ENCODE data around the gene ZFP36L2.

Gene ZFP36L2

GRCh38 chr2:43266711-43267111, 40.3 kb upstream of the ZFP36L2 start:
- DNase-seq (ENCODE audit: low spot score) = no peak
- no peaks in the 10 kb centered on the region for H3K9me3 ChIP-seq (ENCODE audit: severe bottlenecking)
- no peak for TF ChIP-seq CTCF (IDR thresholded peaks at IDR 0.05; ENCODE audit: poor library complexity, severe bottlenecking)
- no peak for ATAC-seq (ENCODE audit: low read depth)
- H3K27ac ChIP-seq (ENCODE audit: poor library complexity, severe bottlenecking) = no peak overlapping the region
- H3K36me3 ChIP-seq (ENCODE audit: low read depth) = no peaks in the 10 kb centered on the region
- no peaks in the 10 kb centered on the region for H3K27me3 ChIP-seq (ENCODE audit: insufficient read depth, poor library complexity, severe bottlenecking)
- H3K4me3 ChIP-seq (ENCODE audit: severe bottlenecking) = no peak overlapping the region
- no peaks in the 10 kb centered on the region for H3K4me1 ChIP-seq (ENCODE audit: insufficient read depth, poor library complexity, severe bottlenecking)

DNA sequence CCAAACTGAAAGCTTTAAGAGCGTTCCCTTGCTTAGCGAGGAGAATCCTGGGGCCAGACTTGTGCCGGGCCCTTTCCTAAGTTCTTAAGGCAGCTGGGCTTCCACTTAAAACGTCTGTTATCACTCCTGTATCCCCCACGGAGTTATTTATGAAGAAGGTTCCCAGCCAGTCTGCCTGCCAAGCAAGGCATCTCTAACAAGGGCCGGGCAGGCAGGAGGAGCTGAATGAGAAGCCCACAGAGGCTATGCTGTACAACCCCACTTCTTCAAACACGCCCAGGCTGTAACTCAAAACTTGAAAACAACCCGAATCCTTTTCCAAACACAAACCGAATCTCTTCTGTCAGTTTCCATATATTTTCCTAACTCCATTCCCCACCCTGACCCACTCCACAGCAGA, 39.0 kb upstream of the ZFP36L2 start:
- Histone ChIP-seq H3K4me1 (ENCODE audit: insufficient read depth, poor library complexity, severe bottlenecking) (no peaks in the 10 kb centered on the region), H3K4me3 (ENCODE audit: severe bottlenecking) (no peak overlapping the region), H3K9me3 (ENCODE audit: severe bottlenecking) (no peaks in the 10 kb centered on the region), H3K27me3 (ENCODE audit: insufficient read depth, poor library complexity, severe bottlenecking) (no peaks in the 10 kb centered on the region), H3K36me3 (ENCODE audit: low read depth) (no peaks in the 10 kb centered on the region), H3K27ac (ENCODE audit: poor library complexity, severe bottlenecking) (no peak overlapping the region)
- ATAC-seq (ENCODE audit: low read depth) (no peak), DNase-seq (ENCODE audit: low spot score) (no peak)
- no peak for TF ChIP-seq CTCF (IDR thresholded peaks at IDR 0.05; ENCODE audit: poor library complexity, severe bottlenecking)

GRCh38 chr2:43265001-43265400, 38.6 kb upstream of the ZFP36L2 start:
- H3K9me3 ChIP-seq (ENCODE audit: severe bottlenecking) = no peaks in the 10 kb centered on the region
- H3K27ac ChIP-seq (ENCODE audit: poor library complexity, severe bottlenecking) = no peak overlapping the region
- H3K27me3 ChIP-seq (ENCODE audit: insufficient read depth, poor library complexity, severe bottlenecking) = no peaks in the 10 kb centered on the region
- DNase-seq (ENCODE audit: low spot score) = no peak
- H3K36me3 ChIP-seq (ENCODE audit: low read depth) = no peaks in the 10 kb centered on the region
- TF ChIP-seq CTCF (IDR thresholded peaks at IDR 0.05; ENCODE audit: poor library complexity, severe bottlenecking) = no peak
- no peak for ATAC-seq (ENCODE audit: low read depth)
- no peak overlapping the region for H3K4me3 ChIP-seq (ENCODE audit: severe bottlenecking)
- H3K4me1 ChIP-seq (ENCODE audit: insufficient read depth, poor library complexity, severe bottlenecking) = no peaks in the 10 kb centered on the region

- no peak for ATAC-seq (ENCODE audit: low read depth)
Observed at GRCh38 chr2:43262951-43263350, 36.5 kb upstream of the ZFP36L2 start.

DNA sequence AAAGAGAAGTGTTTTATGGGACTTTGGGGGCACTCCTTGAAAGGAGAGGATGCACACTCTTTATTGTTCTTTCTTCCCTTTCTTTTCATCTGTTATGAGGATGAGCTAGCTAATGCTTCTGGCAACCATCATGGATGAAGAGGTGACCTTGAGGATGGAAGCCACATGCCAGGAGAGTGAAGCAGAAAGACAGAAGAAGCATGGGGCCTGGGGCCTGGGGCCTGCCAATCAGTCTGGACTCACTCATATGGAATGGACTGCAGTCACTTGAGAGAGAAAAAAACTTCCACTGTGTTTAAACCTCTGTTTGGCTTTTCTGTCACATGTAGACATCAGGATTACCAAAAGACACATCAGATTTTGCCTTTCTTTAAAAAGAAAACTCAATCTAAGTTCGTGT, 35.8 kb upstream of the ZFP36L2 start:
- Histone ChIP-seq H3K36me3 (ENCODE audit: low read depth) (no peaks in the 10 kb centered on the region), H3K27ac (ENCODE audit: poor library complexity, severe bottlenecking) (no peak overlapping the region), H3K4me1 (ENCODE audit: insufficient read depth, poor library complexity, severe bottlenecking) (no peaks in the 10 kb centered on the region), H3K9me3 (ENCODE audit: severe bottlenecking) (no peaks in the 10 kb centered on the region), H3K27me3 (ENCODE audit: insufficient read depth, poor library complexity, severe bottlenecking) (no peaks in the 10 kb centered on the region), H3K4me3 (ENCODE audit: severe bottlenecking) (no peak overlapping the region)
- DNase-seq (ENCODE audit: low spot score) = no peak
- no peak for TF ChIP-seq CTCF (IDR thresholded peaks at IDR 0.05; ENCODE audit: poor library complexity, severe bottlenecking)
- no peak for ATAC-seq (ENCODE audit: low read depth)

More at GRCh38 chr2:43262951-43263350, 36.5 kb upstream of the ZFP36L2 start:
- H3K27ac ChIP-seq (ENCODE audit: poor library complexity, severe bottlenecking) = no peak overlapping the region
- no peaks in the 10 kb centered on the region for H3K27me3 ChIP-seq (ENCODE audit: insufficient read depth, poor library complexity, severe bottlenecking)
- no peak for DNase-seq (ENCODE audit: low spot score)
- H3K36me3 ChIP-seq (ENCODE audit: low read depth) = no peaks in the 10 kb centered on the region
- no peaks in the 10 kb centered on the region for H3K4me1 ChIP-seq (ENCODE audit: insufficient read depth, poor library complexity, severe bottlenecking)
- H3K4me3 ChIP-seq (ENCODE audit: severe bottlenecking) = no peak overlapping the region
- H3K9me3 ChIP-seq (ENCODE audit: severe bottlenecking) = no peaks in the 10 kb centered on the region
- TF ChIP-seq CTCF (IDR thresholded peaks at IDR 0.05; ENCODE audit: poor library complexity, severe bottlenecking) = no peak

All from RWPE2 (cell line).